GM12892 (cell line): Measurements from ENCODE around the gene RAD52.

Source experiments
- DNase-seq: peaks from one replicate; pipeline ENCODE4 v3.0.0; 2011; ENCODE audit not compliant: insufficient read length
- FAIRE-seq: peaks from 2 replicates; lab custom pipeline; 2011; peaks lifted over from hg19 to GRCh38; lab: Jason Lieb, UNC
- POLR2A ChIP-seq: IDR thresholded peaks from 2 replicates; pipeline ENCODE4 v1.6.1; 2011; ENCODE audit warnings: low read depth, low read length, control low read depth
- POLR2AphosphoS5 ChIP-seq: IDR thresholded peaks from 2 replicates; pipeline ENCODE4 v1.6.1; 2011; ENCODE audit warnings: low read depth, low read length, control low read depth
- TAF1 ChIP-seq: IDR thresholded peaks from 2 replicates; pipeline ENCODE4 v1.6.1; 2011; ENCODE audit warnings: low read depth, mild to moderate bottlenecking, control low read depth, low read length, borderline replicate concordance

Gene RAD52

GRCh38 chr12:906062-906585, 43.4 kb downstream of the RAD52 start:
- no peak for FAIRE-seq
- no peak for TF ChIP-seq POLR2AphosphoS5
- no peak for TF ChIP-seq POLR2A
- no peak for TF ChIP-seq TAF1
- no peak for DNase-seq

- FAIRE-seq: no peak
- no peak for TF ChIP-seq TAF1
- TF ChIP-seq POLR2AphosphoS5: 0 out of 2 replicates have a peak, but pooled peaks have one; percentile 18
- 0 out of 2 replicates have a peak, but pooled peaks have one; percentile 30 for TF ChIP-seq POLR2A
- DNase-seq: no peak
Observed at GRCh38 chr12:905261-906031, 44.0 kb downstream of the RAD52 start.

GRCh38 chr12:904010-904414, 45.5 kb downstream of the RAD52 start:
- no peak for FAIRE-seq
- no peak for TF ChIP-seq POLR2A
- no peak for TF ChIP-seq TAF1
- no peak for TF ChIP-seq POLR2AphosphoS5
- DNase-seq: no peak

- no peak for FAIRE-seq
- TF ChIP-seq POLR2AphosphoS5 (no peak), TAF1 (no peak), POLR2A (no peak)
- no peak for DNase-seq
Observed at GRCh38 chr12:903055-903454, 46.4 kb downstream of the RAD52 start.

GRCh38 chr12:902581-902980, 46.9 kb downstream of the RAD52 start:
- DNase-seq (no peak), FAIRE-seq (no peak)
- no peak for TF ChIP-seq POLR2A
- TF ChIP-seq POLR2AphosphoS5: no peak
- no peak for TF ChIP-seq TAF1

- no peak for FAIRE-seq
- DNase-seq: no peak
- TF ChIP-seq POLR2A (no peak), TAF1 (no peak), POLR2AphosphoS5 (no peak)
Observed at GRCh38 chr12:897386-897785, 52.1 kb downstream of the RAD52 start.

- FAIRE-seq (no peak), DNase-seq (no peak)
- TF ChIP-seq POLR2AphosphoS5 (no peak), TAF1 (no peak), POLR2A (no peak)
Observed at GRCh38 chr12:896031-896430, 53.5 kb downstream of the RAD52 start.

- DNase-seq (no peak), FAIRE-seq (no peak)
- TF ChIP-seq POLR2A (no peak), POLR2AphosphoS5 (no peak), TAF1 (no peak)
Observed at GRCh38 chr12:894226-894625, 55.3 kb downstream of the RAD52 start.

- no peak for TF ChIP-seq POLR2AphosphoS5
- no peak for TF ChIP-seq POLR2A
- no peak for TF ChIP-seq TAF1
- DNase-seq (no peak), FAIRE-seq (no peak)
Observed at GRCh38 chr12:886206-886605, 63.3 kb downstream of the RAD52 start.

- no peak for FAIRE-seq
- TF ChIP-seq POLR2AphosphoS5 (no peak), TAF1 (no peak), POLR2A (no peak)
- no peak for DNase-seq
Observed at GRCh38 chr12:885701-886100, 63.8 kb downstream of the RAD52 start.

GRCh38 chr12:884746-885414, 64.6 kb downstream of the RAD52 start:
- FAIRE-seq (no peak), DNase-seq (no peak)
- TF ChIP-seq POLR2AphosphoS5 (no peak), TAF1 (no peak), POLR2A (no peak)
